Liver (tissue), 9 donors: ENCODE data around the gene LENEP. TPM values are rescaled to one million over a fixed set of nuclear protein-coding genes. Genes with fewer than 3 reads are reported as not detected.

Source experiments
- DNase-seq: peaks from one replicate; pipeline ENCODE4 v3.0.0-alpha.2; 2017; ENCODE audit warnings: low spot score
- H3K27ac ChIP-seq, 2 donors: one replicate each; pipeline ENCODE4 v1.7.0; 2013; ENCODE audit warnings: inconsistent platforms in 2 of 2, low read length in 2 of 2, control low read depth in 1 of 2, low read depth in 1 of 2, mild to moderate bottlenecking in 1 of 2
- H3K27me3 ChIP-seq, 4 donors: one replicate each; pipeline versions ENCODE4 v1.6.1 to v1.7.0; 2013; ENCODE audit warnings: low read length in 3 of 4, inconsistent platforms in 1 of 4, mild to moderate bottlenecking in 1 of 4, moderate library complexity in 1 of 4; ENCODE audit not compliant: control insufficient read depth in 4 of 4, insufficient read depth in 4 of 4
- H3K36me3 ChIP-seq, 4 donors: one replicate each; pipeline versions ENCODE4 v1.6.1 to v1.7.0; 2013; ENCODE audit warnings: low read length in 3 of 4, mild to moderate bottlenecking in 3 of 4, low read depth in 1 of 4, moderate library complexity in 1 of 4; ENCODE audit not compliant: control insufficient read depth in 4 of 4, insufficient read depth in 3 of 4
- H3K4me1 ChIP-seq, 4 donors: one replicate each; pipeline versions ENCODE4 v1.6.1 to v1.7.0; 2013; ENCODE audit warnings: low read length in 3 of 4, mild to moderate bottlenecking in 3 of 4, moderate library complexity in 1 of 4; ENCODE audit not compliant: control insufficient read depth in 4 of 4, insufficient read depth in 4 of 4
- H3K4me3 ChIP-seq, 3 donors: one replicate each; pipeline versions ENCODE4 v1.6.1 to v1.7.0; 2013; ENCODE audit warnings: low read length in 3 of 3, control low read depth in 1 of 3, low read depth in 1 of 3, mild to moderate bottlenecking in 1 of 3
- H3K9ac ChIP-seq, 2 donors: one replicate each; pipeline ENCODE4 v1.7.0; 2013; ENCODE audit warnings: low read length in 2 of 2, mild to moderate bottlenecking in 2 of 2, moderate library complexity in 2 of 2, control low read depth in 1 of 2, low read depth in 1 of 2
- H3K9me3 ChIP-seq, 4 donors: one replicate each; pipeline versions ENCODE4 v1.6.1 to v1.7.0; 2013; ENCODE audit warnings: low read length in 3 of 4; ENCODE audit not compliant: control insufficient read depth in 4 of 4
- CTCF ChIP-seq: fragments of 150-350 bp; IDR thresholded peaks from 2 replicates; pipeline ENCODE4 v1.5.1; 2017; ENCODE audit warnings: improper control_type of control experiment, low read depth, low read length; ENCODE audit not compliant: missing input control
- EGR1 ChIP-seq, 2 donors: IDR thresholded peaks; 2 replicates each; pipeline ENCODE4 v1.6.1; 2016 to 2018; ENCODE audit warnings: antibody characterized with exemption in 2 of 2, low read depth in 2 of 2
- FOXA1 ChIP-seq: IDR thresholded peaks from 2 replicates; pipeline ENCODE4 v1.6.1; 2016; ENCODE audit warnings: antibody characterized with exemption
- FOXA2 ChIP-seq: IDR thresholded peaks from 2 replicates; pipeline ENCODE4 v1.6.1; 2016; ENCODE audit warnings: antibody characterized with exemption
- GABPA ChIP-seq, 2 donors: IDR thresholded peaks in 1 of 2; conservative IDR thresholded peaks in 1 of 2; 2 replicates each; pipeline ENCODE4 v1.6.1; 2016; ENCODE audit warnings: antibody characterized with exemption in 2 of 2, mild to moderate bottlenecking in 1 of 2, moderate library complexity in 1 of 2
- HNF4A ChIP-seq, 2 donors: conservative IDR thresholded peaks; 2 replicates each; pipeline ENCODE4 v1.6.1; 2016; ENCODE audit warnings: antibody characterized with exemption in 2 of 2, mild to moderate bottlenecking in 2 of 2
- HNF4G ChIP-seq: IDR thresholded peaks from 2 replicates; pipeline ENCODE4 v1.6.1; 2016; ENCODE audit warnings: antibody characterized with exemption
- JUND ChIP-seq, 2 donors: IDR thresholded peaks; 2 replicates each; pipeline ENCODE4 v1.6.1; 2016; ENCODE audit warnings: antibody characterized with exemption in 2 of 2
- NR2F2 ChIP-seq: IDR thresholded peaks from 2 replicates; pipeline ENCODE4 v1.6.1; 2016; ENCODE audit warnings: antibody characterized with exemption
- RAD21 ChIP-seq, 2 donors: IDR thresholded peaks; 2 replicates each; pipeline ENCODE4 v1.6.1; 2016; ENCODE audit warnings: antibody characterized with exemption in 2 of 2, mild to moderate bottlenecking in 2 of 2
- REST ChIP-seq: IDR thresholded peaks from 2 replicates; pipeline ENCODE4 v1.6.1; 2016; ENCODE audit warnings: antibody characterized with exemption, mild to moderate bottlenecking
- RXRA ChIP-seq, 2 donors: IDR thresholded peaks; 2 replicates each; pipeline ENCODE4 v1.6.1; 2017 to 2018; ENCODE audit warnings: antibody characterized with exemption in 2 of 2, mild to moderate bottlenecking in 1 of 2
- SP1 ChIP-seq: IDR thresholded peaks from 2 replicates; pipeline ENCODE4 v1.6.1; 2018; ENCODE audit warnings: antibody characterized with exemption, mild to moderate bottlenecking
- TAF1 ChIP-seq: conservative IDR thresholded peaks from 2 replicates; pipeline ENCODE4 v1.6.1; 2016; ENCODE audit warnings: antibody characterized with exemption, mild to moderate bottlenecking
- YY1 ChIP-seq: IDR thresholded peaks from 2 replicates; pipeline ENCODE4 v1.6.1; 2016; ENCODE audit warnings: antibody characterized with exemption, mild to moderate bottlenecking
- ZBTB33 ChIP-seq: IDR thresholded peaks from 2 replicates; pipeline ENCODE4 v1.6.1; 2016; ENCODE audit warnings: antibody characterized with exemption
- WGBS: extraction: QIAGEN DNeasy Blood & Tissue Kit; methylation state at CpG from one replicate; pipeline ENCODE4 v1.1.7; 2013; 5-methylcytosine and 5-hydroxymethylcytosine counted together
- polyA plus RNA-seq, 2 donors: library from polyadenylated mRNA; stranded (reverse) in 1 of 2; unstranded in 1 of 2; fragments of 200-250 nt in 1 of 2; fragments of >200 nt in 1 of 2; fragmentation: Nextera tagmentation in 1 of 2; extraction: Ambion mirVana in 1 of 2; gene quantifications; one replicate each; pipeline versions ENCODE4 v1.2.1 to v1.2.3, GENCODE V29; 2013 to 2015
- total RNA-seq, 2 donors: library from RNA; depleted of rRNA; stranded (reverse); fragments of >200 nt; gene quantifications; one replicate each; pipeline ENCODE4 v1.2.3, GENCODE V29; 2014
- TF ChIP-seq, protein P1 (sequence below): IDR thresholded peaks from 2 replicates; pipeline ENCODE4 v1.6.1; 2016; ENCODE audit warnings: antibody characterized with exemption
- TF ChIP-seq, protein P2 (sequence below): IDR thresholded peaks from 2 replicates; pipeline ENCODE4 v1.6.1; 2016; ENCODE audit warnings: antibody characterized with exemption
- donor health status: healthy.
- donor health status: healthy.
- donor health status: healthy.
- donor health status: healthy.
- donor health status: healthy.

LENEP gene
- total and polyA plus RNA-seq, 4 donors: 0.42 TPM; not detected in 3

DNA sequence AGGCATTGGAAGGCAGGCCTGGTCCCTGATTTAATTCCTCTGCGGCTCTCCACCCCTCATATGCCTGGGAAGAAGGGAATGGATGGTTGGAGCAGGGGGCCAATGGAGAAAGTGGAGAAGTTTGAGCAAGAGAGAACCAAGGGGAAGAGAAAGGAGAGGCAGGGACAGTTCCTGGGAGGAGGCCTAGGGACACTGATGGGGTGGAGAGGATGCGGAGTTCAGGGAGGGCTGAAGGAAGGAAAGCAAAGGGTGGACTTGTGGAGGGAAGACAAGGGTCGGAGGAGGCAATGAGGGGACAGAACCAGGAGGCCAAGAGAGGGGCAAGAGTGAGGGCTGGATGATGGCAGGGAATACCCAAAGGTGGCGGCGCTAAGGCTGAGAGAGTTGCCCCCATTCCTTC, 16.4 kb downstream of the LENEP start:
- TF ChIP-seq HNF4G (no peak), SP1 (no peak), NR2F2 (no peak), GABPA (IDR thresholded peaks at IDR 0.05 in 1 of 2, conservative IDR thresholded peaks at IDR 0.05 in 1 of 2) (no peak), JUND (IDR thresholded peaks at IDR 0.05) (no peak), RAD21 (IDR thresholded peaks at IDR 0.05) (no peak), EGR1 (IDR thresholded peaks at IDR 0.05; ENCODE audit: low read depth in 2 of 2) (no peak), TAF1 (no peak), FOXA2 (no peak), HNF4A (conservative IDR thresholded peaks at IDR 0.05) (no peak), ZBTB33 (no peak), CTCF (no peak), FOXA1 (no peak), YY1 (no peak), RXRA (IDR thresholded peaks at IDR 0.05) (no peak), REST (no peak)
- TF ChIP-seq, protein P1, sequence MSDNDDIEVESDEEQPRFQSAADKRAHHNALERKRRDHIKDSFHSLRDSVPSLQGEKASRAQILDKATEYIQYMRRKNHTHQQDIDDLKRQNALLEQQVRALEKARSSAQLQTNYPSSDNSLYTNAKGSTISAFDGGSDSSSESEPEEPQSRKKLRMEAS: no peak
- TF ChIP-seq, protein P2, sequence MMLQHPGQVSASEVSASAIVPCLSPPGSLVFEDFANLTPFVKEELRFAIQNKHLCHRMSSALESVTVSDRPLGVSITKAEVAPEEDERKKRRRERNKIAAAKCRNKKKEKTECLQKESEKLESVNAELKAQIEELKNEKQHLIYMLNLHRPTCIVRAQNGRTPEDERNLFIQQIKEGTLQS: no peak
- Histone ChIP-seq H3K9ac (no peak overlapping the region), H3K9me3 (no peaks in the 10 kb centered on the region), H3K27ac (peak overlapping the region; percentile 11 to 29), H3K27me3 (no peaks in the 10 kb centered on the region), H3K4me3 (no peak overlapping the region), H3K36me3 (peaks cover 0 to 9% (median 5%) of the 10 kb centered on the region in 4 donors), H3K4me1 (peaks cover 64 to 93% (median 82%) of the 10 kb centered on the region in 4 donors)
- WGBS: 95% methylated on average over 5 of the region's 5 CpGs
- DNase-seq: no peak
